Activated CD8-positive, alpha-beta memory T cell treated with anti-CD3 and anti-CD28 coated beads for 36 hours (primary cell): ENCODE measurements around the gene TOMM20. TPM values are rescaled to one million over a fixed set of nuclear protein-coding genes. Genes with fewer than 3 reads are reported as not detected.

ENCODE experiments used
- CTCF ChIA-PET: fragments of 350-600 bp; sonication (Branson Sonifier 250); formaldehyde crosslinking; loops from one replicate; lab custom pipeline; 2021; ENCODE audit warnings: antibody characterized with exemption; lab: Charles Lee
- POLR2A ChIA-PET: fragments of 350-600 bp; sonication (Branson Sonifier 250); formaldehyde crosslinking; loops from one replicate; lab custom pipeline; 2021; ENCODE audit warnings: antibody characterized with exemption; lab: Charles Lee
- total RNA-seq, 2 experiments: library from RNA; stranded (reverse); gene quantifications; one replicate each; pipeline ENCODE4 v1.2.3, GENCODE V29; 2021

Gene TOMM20
- total RNA-seq, 2 experiments from 2014 or later, result 123 to 131 TPM

DNA sequence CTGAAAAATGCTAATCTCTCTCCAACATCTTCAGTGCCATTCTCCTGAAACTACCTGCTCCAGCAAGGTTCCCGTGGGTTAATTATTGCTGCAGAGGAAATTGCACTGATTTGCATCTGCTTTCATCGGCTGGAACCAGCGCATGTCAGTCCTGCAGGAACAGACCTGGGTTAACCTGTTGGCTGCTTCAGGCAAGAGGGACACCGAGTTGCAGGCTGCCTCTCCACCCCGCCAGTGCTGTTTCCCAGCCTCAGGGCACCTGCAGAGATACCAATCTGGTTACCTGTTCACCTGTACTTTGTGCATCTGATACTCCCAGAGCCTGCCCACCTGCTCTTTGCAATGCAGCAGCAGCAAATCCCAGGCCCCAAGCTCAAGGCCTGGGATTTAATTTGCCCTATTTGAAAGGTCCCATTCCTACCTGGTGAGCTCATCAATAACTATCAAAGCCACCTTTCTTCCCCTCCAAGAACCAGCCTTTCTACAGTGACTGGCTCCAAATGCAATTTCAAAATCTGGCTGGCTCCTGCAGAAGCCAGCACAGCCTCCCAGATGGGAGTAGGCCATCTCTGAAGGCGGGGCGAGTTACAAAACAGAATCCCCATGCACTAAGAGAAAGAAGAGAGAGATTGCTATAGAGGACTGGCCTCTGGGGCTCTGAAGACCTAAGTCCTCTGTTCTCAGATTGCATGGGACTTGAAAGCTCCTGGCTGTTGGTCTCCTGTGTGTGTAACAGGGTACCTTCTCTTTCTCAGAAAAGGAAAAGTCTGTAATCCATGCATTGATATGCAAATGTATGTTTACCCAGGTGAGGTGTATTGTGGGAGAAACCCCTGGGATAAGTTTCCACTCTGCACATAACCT lies 67.8 kb downstream of the TOMM20 start:
- ChIA-PET POLR2A (no interaction called here), CTCF (no interaction called here)

Other genes starting within 250 kb of the TOMM20 start
- gene RBM34, start 32.4 kb upstream of the TOMM20 start, total RNA-seq, result 100 to 1,000 TPM; 116 to 121 TPM
- 10 to 100 TPM; 31.7 to 34.2 TPM for gene ARID4B, start 199.3 kb upstream of the TOMM20 start, total RNA-seq
- 10 to 100 TPM; 28.9 to 29.4 TPM for gene GGPS1, start 199.7 kb upstream of the TOMM20 start, total RNA-seq
- 10 to 100 TPM; 25.8 to 33.0 TPM for gene TBCE, start 238.6 kb upstream of the TOMM20 start, total RNA-seq